ENCODE results near the gene PDK2. TPM values are rescaled to one million over a fixed set of nuclear protein-coding genes. Genes with fewer than 3 reads are reported as not detected.

PDK2 gene
- total and polyA plus RNA-seq, 9 of the 15 experiments (the other 6 are each of a cell fraction or from before 2014, with no cell fraction given) = 0.03 to 2.5 (median 1.4) TPM

DNA sequence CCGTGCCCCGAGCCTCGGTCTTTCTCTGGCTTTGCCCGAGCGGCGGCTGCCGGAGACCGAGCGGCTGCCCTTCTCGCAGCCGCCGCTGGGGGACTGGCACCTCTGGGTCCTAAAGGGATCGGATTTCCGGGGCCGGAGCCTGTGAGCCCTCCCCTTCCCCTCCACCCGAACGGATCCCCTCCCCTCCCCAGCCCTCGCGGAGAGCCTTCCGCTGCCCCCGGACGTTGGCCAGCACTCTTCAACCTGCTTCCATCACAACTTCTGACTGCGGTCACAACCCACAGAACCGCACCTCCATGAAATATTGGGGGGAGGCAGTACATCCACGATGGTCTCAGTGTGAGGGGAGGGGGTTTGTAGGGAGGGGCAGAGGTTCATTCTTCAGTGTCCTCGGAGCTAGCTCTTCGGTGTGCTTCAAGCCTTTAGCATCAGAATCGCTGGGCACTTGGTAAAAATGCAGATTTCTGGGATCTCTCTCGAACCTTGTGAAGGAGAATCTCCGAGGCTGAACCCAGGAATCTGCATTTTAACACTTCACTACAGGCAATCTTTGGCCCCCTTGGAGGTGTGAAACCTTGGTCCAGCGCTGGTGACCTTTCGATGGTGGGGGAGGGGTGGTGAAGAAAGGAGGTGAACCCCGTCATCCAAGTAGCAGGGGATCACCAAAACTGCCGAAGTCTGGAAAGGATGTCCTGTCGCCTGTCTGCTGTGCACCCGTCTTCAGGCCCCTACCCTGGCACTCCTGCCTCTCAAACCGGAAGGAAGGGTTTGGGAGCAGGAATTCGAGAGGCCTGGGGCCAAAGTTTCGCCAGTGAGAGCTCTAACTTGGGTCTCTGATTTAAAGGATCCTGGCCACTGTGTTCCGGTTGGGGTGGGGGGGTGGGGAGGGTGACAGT lies 56.1 kb downstream of the PDK2 start (continued):
- TF ChIP-seq, protein P1, sequence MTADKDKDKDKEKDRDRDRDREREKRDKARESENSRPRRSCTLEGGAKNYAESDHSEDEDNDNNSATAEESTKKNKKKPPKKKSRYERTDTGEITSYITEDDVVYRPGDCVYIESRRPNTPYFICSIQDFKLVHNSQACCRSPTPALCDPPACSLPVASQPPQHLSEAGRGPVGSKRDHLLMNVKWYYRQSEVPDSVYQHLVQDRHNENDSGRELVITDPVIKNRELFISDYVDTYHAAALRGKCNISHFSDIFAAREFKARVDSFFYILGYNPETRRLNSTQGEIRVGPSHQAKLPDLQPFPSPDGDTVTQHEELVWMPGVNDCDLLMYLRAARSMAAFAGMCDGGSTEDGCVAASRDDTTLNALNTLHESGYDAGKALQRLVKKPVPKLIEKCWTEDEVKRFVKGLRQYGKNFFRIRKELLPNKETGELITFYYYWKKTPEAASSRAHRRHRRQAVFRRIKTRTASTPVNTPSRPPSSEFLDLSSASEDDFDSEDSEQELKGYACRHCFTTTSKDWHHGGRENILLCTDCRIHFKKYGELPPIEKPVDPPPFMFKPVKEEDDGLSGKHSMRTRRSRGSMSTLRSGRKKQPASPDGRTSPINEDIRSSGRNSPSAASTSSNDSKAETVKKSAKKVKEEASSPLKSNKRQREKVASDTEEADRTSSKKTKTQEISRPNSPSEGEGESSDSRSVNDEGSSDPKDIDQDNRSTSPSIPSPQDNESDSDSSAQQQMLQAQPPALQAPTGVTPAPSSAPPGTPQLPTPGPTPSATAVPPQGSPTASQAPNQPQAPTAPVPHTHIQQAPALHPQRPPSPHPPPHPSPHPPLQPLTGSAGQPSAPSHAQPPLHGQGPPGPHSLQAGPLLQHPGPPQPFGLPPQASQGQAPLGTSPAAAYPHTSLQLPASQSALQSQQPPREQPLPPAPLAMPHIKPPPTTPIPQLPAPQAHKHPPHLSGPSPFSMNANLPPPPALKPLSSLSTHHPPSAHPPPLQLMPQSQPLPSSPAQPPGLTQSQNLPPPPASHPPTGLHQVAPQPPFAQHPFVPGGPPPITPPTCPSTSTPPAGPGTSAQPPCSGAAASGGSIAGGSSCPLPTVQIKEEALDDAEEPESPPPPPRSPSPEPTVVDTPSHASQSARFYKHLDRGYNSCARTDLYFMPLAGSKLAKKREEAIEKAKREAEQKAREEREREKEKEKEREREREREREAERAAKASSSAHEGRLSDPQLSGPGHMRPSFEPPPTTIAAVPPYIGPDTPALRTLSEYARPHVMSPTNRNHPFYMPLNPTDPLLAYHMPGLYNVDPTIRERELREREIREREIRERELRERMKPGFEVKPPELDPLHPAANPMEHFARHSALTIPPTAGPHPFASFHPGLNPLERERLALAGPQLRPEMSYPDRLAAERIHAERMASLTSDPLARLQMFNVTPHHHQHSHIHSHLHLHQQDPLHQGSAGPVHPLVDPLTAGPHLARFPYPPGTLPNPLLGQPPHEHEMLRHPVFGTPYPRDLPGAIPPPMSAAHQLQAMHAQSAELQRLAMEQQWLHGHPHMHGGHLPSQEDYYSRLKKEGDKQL (CRISPR knock-in tag; IDR thresholded peaks at IDR 0.05; ENCODE audit: borderline replicate concordance) = no peak
- TF ChIP-seq ZNF23 (CRISPR knock-in tag; IDR thresholded peaks at IDR 0.05) = no peak
- no peak for TF ChIP-seq MEIS2 (IDR thresholded peaks at IDR 0.05; ENCODE audit: partially characterized antibody)
- no peak for TF ChIP-seq JUN (IDR thresholded peaks at IDR 0.05; ENCODE audit: borderline replicate concordance, low read depth, low read length)
- no peak for TF ChIP-seq JUN (CRISPR knock-in tag; IDR thresholded peaks at IDR 0.05; ENCODE audit: borderline replicate concordance)
- TF ChIP-seq FOXK1 (CRISPR knock-in tag; IDR thresholded peaks at IDR 0.05; ENCODE audit: borderline replicate concordance) = no peak
- TF ChIP-seq, protein P2, sequence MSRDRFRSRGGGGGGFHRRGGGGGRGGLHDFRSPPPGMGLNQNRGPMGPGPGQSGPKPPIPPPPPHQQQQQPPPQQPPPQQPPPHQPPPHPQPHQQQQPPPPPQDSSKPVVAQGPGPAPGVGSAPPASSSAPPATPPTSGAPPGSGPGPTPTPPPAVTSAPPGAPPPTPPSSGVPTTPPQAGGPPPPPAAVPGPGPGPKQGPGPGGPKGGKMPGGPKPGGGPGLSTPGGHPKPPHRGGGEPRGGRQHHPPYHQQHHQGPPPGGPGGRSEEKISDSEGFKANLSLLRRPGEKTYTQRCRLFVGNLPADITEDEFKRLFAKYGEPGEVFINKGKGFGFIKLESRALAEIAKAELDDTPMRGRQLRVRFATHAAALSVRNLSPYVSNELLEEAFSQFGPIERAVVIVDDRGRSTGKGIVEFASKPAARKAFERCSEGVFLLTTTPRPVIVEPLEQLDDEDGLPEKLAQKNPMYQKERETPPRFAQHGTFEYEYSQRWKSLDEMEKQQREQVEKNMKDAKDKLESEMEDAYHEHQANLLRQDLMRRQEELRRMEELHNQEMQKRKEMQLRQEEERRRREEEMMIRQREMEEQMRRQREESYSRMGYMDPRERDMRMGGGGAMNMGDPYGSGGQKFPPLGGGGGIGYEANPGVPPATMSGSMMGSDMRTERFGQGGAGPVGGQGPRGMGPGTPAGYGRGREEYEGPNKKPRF (IDR thresholded peaks at IDR 0.05; ENCODE audit: low read depth, low read length) = no peak
- TF ChIP-seq HNRNPLL (IDR thresholded peaks at IDR 0.05; ENCODE audit: low read depth, low read length, poor library complexity, severe bottlenecking) = no peak
- no peak for TF ChIP-seq HNRNPK (IDR thresholded peaks at IDR 0.05; ENCODE audit: low read depth, low read length, poor library complexity, severe bottlenecking)
- TF ChIP-seq ZNF507 (tag; conservative IDR thresholded peaks at IDR 0.05) = no peak
- no peak for TF ChIP-seq HDAC2 (IDR thresholded peaks at IDR 0.05)
- TF ChIP-seq, protein P3, sequence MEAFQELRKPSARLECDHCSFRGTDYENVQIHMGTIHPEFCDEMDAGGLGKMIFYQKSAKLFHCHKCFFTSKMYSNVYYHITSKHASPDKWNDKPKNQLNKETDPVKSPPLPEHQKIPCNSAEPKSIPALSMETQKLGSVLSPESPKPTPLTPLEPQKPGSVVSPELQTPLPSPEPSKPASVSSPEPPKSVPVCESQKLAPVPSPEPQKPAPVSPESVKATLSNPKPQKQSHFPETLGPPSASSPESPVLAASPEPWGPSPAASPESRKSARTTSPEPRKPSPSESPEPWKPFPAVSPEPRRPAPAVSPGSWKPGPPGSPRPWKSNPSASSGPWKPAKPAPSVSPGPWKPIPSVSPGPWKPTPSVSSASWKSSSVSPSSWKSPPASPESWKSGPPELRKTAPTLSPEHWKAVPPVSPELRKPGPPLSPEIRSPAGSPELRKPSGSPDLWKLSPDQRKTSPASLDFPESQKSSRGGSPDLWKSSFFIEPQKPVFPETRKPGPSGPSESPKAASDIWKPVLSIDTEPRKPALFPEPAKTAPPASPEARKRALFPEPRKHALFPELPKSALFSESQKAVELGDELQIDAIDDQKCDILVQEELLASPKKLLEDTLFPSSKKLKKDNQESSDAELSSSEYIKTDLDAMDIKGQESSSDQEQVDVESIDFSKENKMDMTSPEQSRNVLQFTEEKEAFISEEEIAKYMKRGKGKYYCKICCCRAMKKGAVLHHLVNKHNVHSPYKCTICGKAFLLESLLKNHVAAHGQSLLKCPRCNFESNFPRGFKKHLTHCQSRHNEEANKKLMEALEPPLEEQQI (IDR thresholded peaks at IDR 0.05) = no peak
- no peak for TF ChIP-seq TRIM24 (IDR thresholded peaks at IDR 0.05)
- TF ChIP-seq, protein P4, sequence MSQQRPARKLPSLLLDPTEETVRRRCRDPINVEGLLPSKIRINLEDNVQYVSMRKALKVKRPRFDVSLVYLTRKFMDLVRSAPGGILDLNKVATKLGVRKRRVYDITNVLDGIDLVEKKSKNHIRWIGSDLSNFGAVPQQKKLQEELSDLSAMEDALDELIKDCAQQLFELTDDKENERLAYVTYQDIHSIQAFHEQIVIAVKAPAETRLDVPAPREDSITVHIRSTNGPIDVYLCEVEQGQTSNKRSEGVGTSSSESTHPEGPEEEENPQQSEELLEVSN (IDR thresholded peaks at IDR 0.05; ENCODE audit: borderline replicate concordance in 1 of 2, extremely low read depth in 1 of 2, insufficient read depth in 1 of 2, insufficient read length in 1 of 2, low read depth in 1 of 2, low read length in 1 of 2, poor library complexity in 1 of 2, severe bottlenecking in 1 of 2) = no peak
- no peak; the same call in none of the 2 replicates for TF ChIP-seq CREM (IDR thresholded peaks at IDR 0.05; ENCODE audit: low read depth)

Data from K562 (cell line).